ENCODE data around the gene SLC2A11.
A peak's percentile ranks its signal among the peaks of the same experiment; 100 is the strongest.

SLC2A11 gene

DNA sequence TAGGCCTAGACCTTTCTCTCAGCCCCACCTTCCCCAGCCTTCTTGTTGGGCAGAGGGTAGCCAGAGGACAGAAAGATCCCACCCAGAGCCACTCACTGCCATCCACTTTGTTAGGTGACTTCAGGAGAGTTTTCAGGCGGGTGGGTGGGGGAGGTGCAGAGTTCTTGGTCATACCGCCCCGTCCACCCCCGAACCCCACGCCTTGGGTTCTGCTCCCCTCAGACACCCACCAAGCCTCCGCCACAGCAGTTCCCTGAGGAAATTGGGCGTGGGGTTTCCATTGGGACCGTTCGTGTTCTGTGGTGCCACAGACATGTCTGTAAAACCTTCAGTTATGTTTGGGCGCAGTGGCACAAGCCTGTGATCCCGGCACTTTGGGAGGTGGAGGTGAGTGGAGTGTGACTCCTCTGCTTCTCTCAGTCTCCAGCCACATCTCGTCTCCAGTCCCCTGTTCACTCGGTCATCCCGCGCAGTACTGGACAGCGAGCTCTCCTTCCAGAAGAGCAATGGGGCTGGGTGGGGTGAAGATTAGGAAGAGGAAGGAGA lies 38.0 kb downstream of the SLC2A11 start:
- Histone ChIP-seq H3K4me1 (ENCODE audit: insufficient read depth, poor library complexity, severe bottlenecking) (no peaks in the 10 kb centered on the region), H3K36me3 (ENCODE audit: low read depth) (peaks cover 35% of the 10 kb centered on the region)
- TF ChIP-seq, protein P1, sequence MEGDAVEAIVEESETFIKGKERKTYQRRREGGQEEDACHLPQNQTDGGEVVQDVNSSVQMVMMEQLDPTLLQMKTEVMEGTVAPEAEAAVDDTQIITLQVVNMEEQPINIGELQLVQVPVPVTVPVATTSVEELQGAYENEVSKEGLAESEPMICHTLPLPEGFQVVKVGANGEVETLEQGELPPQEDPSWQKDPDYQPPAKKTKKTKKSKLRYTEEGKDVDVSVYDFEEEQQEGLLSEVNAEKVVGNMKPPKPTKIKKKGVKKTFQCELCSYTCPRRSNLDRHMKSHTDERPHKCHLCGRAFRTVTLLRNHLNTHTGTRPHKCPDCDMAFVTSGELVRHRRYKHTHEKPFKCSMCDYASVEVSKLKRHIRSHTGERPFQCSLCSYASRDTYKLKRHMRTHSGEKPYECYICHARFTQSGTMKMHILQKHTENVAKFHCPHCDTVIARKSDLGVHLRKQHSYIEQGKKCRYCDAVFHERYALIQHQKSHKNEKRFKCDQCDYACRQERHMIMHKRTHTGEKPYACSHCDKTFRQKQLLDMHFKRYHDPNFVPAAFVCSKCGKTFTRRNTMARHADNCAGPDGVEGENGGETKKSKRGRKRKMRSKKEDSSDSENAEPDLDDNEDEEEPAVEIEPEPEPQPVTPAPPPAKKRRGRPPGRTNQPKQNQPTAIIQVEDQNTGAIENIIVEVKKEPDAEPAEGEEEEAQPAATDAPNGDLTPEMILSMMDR (IDR thresholded peaks at IDR 0.05; ENCODE audit: poor library complexity, severe bottlenecking), result no peak

DNA sequence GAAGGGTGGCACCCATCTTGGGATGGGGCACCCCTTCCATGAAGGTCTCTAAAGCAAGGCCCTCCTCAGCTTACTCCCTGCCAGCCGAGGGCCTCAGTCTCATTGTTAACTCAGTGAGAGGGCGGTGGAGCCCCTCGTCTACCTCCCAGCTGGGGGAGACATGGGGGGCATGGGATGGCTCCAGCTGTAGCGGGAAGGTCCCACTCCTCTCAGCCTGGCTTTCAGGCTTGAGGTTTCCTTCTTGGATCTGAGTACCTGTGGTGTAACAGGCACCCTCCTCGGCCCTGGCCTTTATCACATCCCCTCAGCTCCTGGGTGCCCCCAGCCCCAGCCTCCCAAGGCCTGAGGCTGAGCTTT lies 38.5 kb downstream of the SLC2A11 start:
- DNase-seq (ENCODE audit: low spot score) (no peak), ATAC-seq (ENCODE audit: low read depth) (no peak)
- H3K27me3 ChIP-seq (ENCODE audit: insufficient read depth, poor library complexity, severe bottlenecking), result no peaks in the 10 kb centered on the region
- H3K9me3 ChIP-seq (ENCODE audit: severe bottlenecking), result no peaks in the 10 kb centered on the region
- TF ChIP-seq, protein P1 (IDR thresholded peaks at IDR 0.05; ENCODE audit: poor library complexity, severe bottlenecking), result no peak
- H3K4me3 ChIP-seq (ENCODE audit: severe bottlenecking), result no peak overlapping the region
- H3K4me1 ChIP-seq (ENCODE audit: insufficient read depth, poor library complexity, severe bottlenecking), result no peaks in the 10 kb centered on the region
- H3K27ac ChIP-seq (ENCODE audit: poor library complexity, severe bottlenecking), result peak overlapping the region; percentile 86
- peaks cover 35% of the 10 kb centered on the region for H3K36me3 ChIP-seq (ENCODE audit: low read depth)

More for the DNA sequence above, 38.0 kb downstream of the SLC2A11 start:
- Histone ChIP-seq H3K27me3 (ENCODE audit: insufficient read depth, poor library complexity, severe bottlenecking) (no peaks in the 10 kb centered on the region), H3K9me3 (ENCODE audit: severe bottlenecking) (no peaks in the 10 kb centered on the region), H3K4me3 (ENCODE audit: severe bottlenecking) (peak overlapping the region; percentile 65), H3K27ac (ENCODE audit: poor library complexity, severe bottlenecking) (peak overlapping the region; percentile 86)
- DNase-seq (ENCODE audit: low spot score) (no peak), ATAC-seq (ENCODE audit: low read depth) (no peak)

DNA sequence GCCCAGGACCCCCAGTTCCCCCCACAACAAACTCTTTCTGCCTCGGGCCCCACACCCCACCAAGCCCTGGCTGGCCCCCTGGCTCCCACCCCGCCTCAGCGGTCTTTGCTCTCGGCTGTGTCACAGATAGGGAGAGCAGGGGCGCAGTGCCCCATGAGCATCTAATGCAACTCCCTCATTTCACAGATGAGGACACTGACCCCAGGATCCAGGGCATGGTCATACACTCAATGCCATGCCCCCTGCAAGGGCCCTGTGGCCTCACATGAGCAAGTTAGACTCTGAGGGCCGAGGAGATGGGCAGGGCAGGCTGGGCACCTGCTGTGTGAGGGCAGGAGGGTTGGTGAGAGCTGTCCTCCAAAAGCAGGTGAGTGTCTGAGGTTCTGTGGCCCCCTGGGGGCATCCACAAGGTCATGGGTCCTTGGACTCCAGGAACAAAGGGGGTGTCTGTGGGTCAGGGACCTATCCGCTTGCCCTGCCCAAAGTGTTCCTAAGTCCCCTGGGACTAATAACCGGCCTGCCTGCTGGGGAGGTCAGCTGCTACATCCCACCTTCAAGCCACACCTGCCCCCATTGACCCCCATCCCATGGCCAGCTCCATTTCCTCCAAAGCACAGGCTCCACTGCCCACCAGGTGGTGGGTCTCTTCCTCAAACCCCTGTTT lies 39.0 kb downstream of the SLC2A11 start:
- Histone ChIP-seq H3K4me3 (ENCODE audit: severe bottlenecking) (no peak overlapping the region), H3K4me1 (ENCODE audit: insufficient read depth, poor library complexity, severe bottlenecking) (no peaks in the 10 kb centered on the region), H3K27ac (ENCODE audit: poor library complexity, severe bottlenecking) (peak overlapping the region; percentile 86), H3K36me3 (ENCODE audit: low read depth) (peaks cover 35% of the 10 kb centered on the region), H3K9me3 (ENCODE audit: severe bottlenecking) (no peaks in the 10 kb centered on the region), H3K27me3 (ENCODE audit: insufficient read depth, poor library complexity, severe bottlenecking) (no peaks in the 10 kb centered on the region)
- no peak for DNase-seq (ENCODE audit: low spot score)
- TF ChIP-seq, protein P1 (IDR thresholded peaks at IDR 0.05; ENCODE audit: poor library complexity, severe bottlenecking), result no peak
- no peak for ATAC-seq (ENCODE audit: low read depth)

DNA sequence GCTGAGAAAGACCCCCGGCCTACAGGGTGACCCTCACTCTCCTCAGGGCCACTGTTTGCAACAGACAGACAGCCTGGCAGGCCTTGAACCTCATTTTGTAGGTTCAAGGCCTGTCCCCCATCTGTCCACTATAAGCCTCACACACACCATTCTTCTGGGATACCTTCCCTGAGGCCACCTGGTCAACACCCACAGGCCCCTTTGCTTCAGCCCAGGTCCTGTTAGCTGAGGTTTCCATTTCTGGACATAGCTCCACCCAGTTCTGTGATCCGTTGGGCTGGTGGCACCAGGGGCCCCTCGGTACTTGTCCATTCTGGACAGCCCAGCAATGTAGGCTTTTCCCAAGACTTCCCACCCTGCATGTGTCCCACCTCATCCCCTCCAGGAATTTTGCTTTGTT lies 39.6 kb downstream of the SLC2A11 start:
- no peaks in the 10 kb centered on the region for H3K4me1 ChIP-seq (ENCODE audit: insufficient read depth, poor library complexity, severe bottlenecking)
- ATAC-seq (ENCODE audit: low read depth) (no peak), DNase-seq (ENCODE audit: low spot score) (no peak)
- H3K27ac ChIP-seq (ENCODE audit: poor library complexity, severe bottlenecking), result no peak overlapping the region
- H3K36me3 ChIP-seq (ENCODE audit: low read depth), result peaks cover 35% of the 10 kb centered on the region
- H3K27me3 ChIP-seq (ENCODE audit: insufficient read depth, poor library complexity, severe bottlenecking), result no peaks in the 10 kb centered on the region
- no peaks in the 10 kb centered on the region for H3K9me3 ChIP-seq (ENCODE audit: severe bottlenecking)
- H3K4me3 ChIP-seq (ENCODE audit: severe bottlenecking), result no peak overlapping the region
- TF ChIP-seq, protein P1 (IDR thresholded peaks at IDR 0.05; ENCODE audit: poor library complexity, severe bottlenecking), result no peak
